Activated T-cell treated with anti-CD3 and anti-CD28 coated beads, Interleukin-2, amount 50 U/mL, for 4 hours (primary cell): ENCODE measurements around the gene PRKCQ. TPM values are rescaled to one million over a fixed set of nuclear protein-coding genes. Genes with fewer than 3 reads are reported as not detected.
"Not testable (repeated sequence)": the region's sequence is repeated elsewhere in the genome, so short reads cannot be mapped to it uniquely, and the experiment has no call there.

ENCODE experiments used
- ATAC-seq, 2 donors: fragments of 200-7000 bp; cut with Tn5 transposase; one replicate each; pipeline ENCODE4 v1.10.0; 2021
- DNase-seq: peaks from one replicate; pipeline ENCODE4 v3.0.0-alpha.2; 2020
- H3K27me3 Mint-ChIP-seq: one replicate; pipeline ENCODE4 v1.8.0; 2021; ENCODE audit warnings: low read depth, mixed read lengths
- H3K36me3 Mint-ChIP-seq: one replicate; pipeline ENCODE4 v1.8.0; 2022; ENCODE audit warnings: mixed read lengths; ENCODE audit not compliant: insufficient read depth
- H3K4me1 Mint-ChIP-seq: one replicate; pipeline ENCODE4 v1.8.0; 2021; ENCODE audit warnings: low read depth, mixed read lengths
- H3K4me3 Mint-ChIP-seq: one replicate; pipeline ENCODE4 v1.8.0; 2021; ENCODE audit warnings: mild to moderate bottlenecking, moderate library complexity, mixed read lengths
- H3K9me3 Mint-ChIP-seq: one replicate; pipeline ENCODE4 v1.8.0; 2021; ENCODE audit warnings: mixed read lengths
- total RNA-seq, 3 donors: library from RNA; stranded (reverse); gene quantifications; one replicate each; pipeline ENCODE4 v1.2.1, GENCODE V29; 2021

Gene PRKCQ
- total RNA-seq, 3 donors from 2014 or later, result 21.4 to 26.2 (median 22.3) TPM

- Mint-ChIP-seq H3K9me3 (no peaks in the 10 kb centered on the region), H3K36me3 (peaks cover 48% of the 10 kb centered on the region), H3K4me1 (peaks cover 57% of the 10 kb centered on the region), H3K27me3 (no peaks in the 10 kb centered on the region), H3K4me3 (no peak overlapping the region)
- DNase-seq (no peak), ATAC-seq (no peak)
Measured at GRCh38 chr10:6469661-6470060, 110.4 kb downstream of the PRKCQ start.

- Mint-ChIP-seq H3K4me3 (no peak overlapping the region), H3K27me3 (no peaks in the 10 kb centered on the region), H3K9me3 (peaks cover 1% of the 10 kb centered on the region), H3K4me1 (peaks cover 25% of the 10 kb centered on the region), H3K36me3 (peaks cover 50% of the 10 kb centered on the region)
- DNase-seq (no peak), ATAC-seq (peak; percentile 87 to 90)
Measured at GRCh38 chr10:6465854-6466601, 114.0 kb downstream of the PRKCQ start.

GRCh38 chr10:6465437-6465836 lies 114.6 kb downstream of the PRKCQ start:
- Mint-ChIP-seq H3K4me3 (no peak overlapping the region), H3K36me3 (peaks cover 52% of the 10 kb centered on the region), H3K9me3 (peaks cover 6% of the 10 kb centered on the region), H3K27me3 (no peaks in the 10 kb centered on the region), H3K4me1 (peaks cover 24% of the 10 kb centered on the region)
- DNase-seq, result no peak
- ATAC-seq, result no peak

GRCh38 chr10:6464862-6465430 lies 115.1 kb downstream of the PRKCQ start:
- Mint-ChIP-seq H3K9me3 (peaks cover 6% of the 10 kb centered on the region), H3K4me1 (peaks cover 24% of the 10 kb centered on the region), H3K36me3 (peaks cover 54% of the 10 kb centered on the region), H3K4me3 (no peak overlapping the region), H3K27me3 (no peaks in the 10 kb centered on the region)
- DNase-seq (no peak), ATAC-seq (no peak)

- H3K4me1 Mint-ChIP-seq, result peaks cover 27% of the 10 kb centered on the region
- DNase-seq (no peak), ATAC-seq (no peak)
- no peaks in the 10 kb centered on the region for H3K27me3 Mint-ChIP-seq
- H3K36me3 Mint-ChIP-seq, result peaks cover 62% of the 10 kb centered on the region
- peaks cover 6% of the 10 kb centered on the region for H3K9me3 Mint-ChIP-seq
- H3K4me3 Mint-ChIP-seq, result no peak overlapping the region
Measured at GRCh38 chr10:6463366-6463765, 116.7 kb downstream of the PRKCQ start.

GRCh38 chr10:6461961-6462360 lies 118.1 kb downstream of the PRKCQ start:
- no peak for ATAC-seq
- H3K9me3 Mint-ChIP-seq, result peaks cover 6% of the 10 kb centered on the region

GRCh38 chr10:6460861-6461409 lies 119.1 kb downstream of the PRKCQ start:
- peaks cover 70% of the 10 kb centered on the region for H3K36me3 Mint-ChIP-seq

More at GRCh38 chr10:6461961-6462360, 118.1 kb downstream of the PRKCQ start:
- Mint-ChIP-seq H3K27me3 (no peaks in the 10 kb centered on the region), H3K36me3 (peaks cover 70% of the 10 kb centered on the region), H3K4me1 (peaks cover 27% of the 10 kb centered on the region), H3K4me3 (no peak overlapping the region)
- DNase-seq, result no peak

GRCh38 chr10:6458814-6459213 lies 121.3 kb downstream of the PRKCQ start:
- Mint-ChIP-seq H3K4me1 (peaks cover 14% of the 10 kb centered on the region), H3K9me3 (peaks cover 6% of the 10 kb centered on the region), H3K36me3 (peaks cover 81% of the 10 kb centered on the region), H3K4me3 (no peak overlapping the region), H3K27me3 (no peaks in the 10 kb centered on the region)
- ATAC-seq (no peak), DNase-seq (no peak)

More at GRCh38 chr10:6460861-6461409, 119.1 kb downstream of the PRKCQ start:
- peaks cover 19% of the 10 kb centered on the region for H3K4me1 Mint-ChIP-seq
- peaks cover 6% of the 10 kb centered on the region for H3K9me3 Mint-ChIP-seq
- no peak overlapping the region for H3K4me3 Mint-ChIP-seq
- DNase-seq (no peak), ATAC-seq (no peak)
- no peaks in the 10 kb centered on the region for H3K27me3 Mint-ChIP-seq

- Mint-ChIP-seq H3K36me3 (peaks cover 75% of the 10 kb centered on the region), H3K4me3 (no peak overlapping the region), H3K9me3 (peaks cover 6% of the 10 kb centered on the region), H3K27me3 (no peaks in the 10 kb centered on the region), H3K4me1 (peaks cover 14% of the 10 kb centered on the region)
- DNase-seq (no peak), ATAC-seq (no peak)
Measured at GRCh38 chr10:6457376-6457775, 122.7 kb downstream of the PRKCQ start.

GRCh38 chr10:6456067-6456466 lies 124.0 kb downstream of the PRKCQ start:
- peaks cover 5% of the 10 kb centered on the region for H3K9me3 Mint-ChIP-seq
- no peak overlapping the region for H3K4me3 Mint-ChIP-seq
- no peaks in the 10 kb centered on the region for H3K27me3 Mint-ChIP-seq
- peaks cover 71% of the 10 kb centered on the region for H3K36me3 Mint-ChIP-seq
- H3K4me1 Mint-ChIP-seq, result peaks cover 18% of the 10 kb centered on the region
- DNase-seq (no peak), ATAC-seq (no peak)

- Mint-ChIP-seq H3K9me3 (no peaks in the 10 kb centered on the region), H3K4me3 (no peak overlapping the region), H3K4me1 (peaks cover 17% of the 10 kb centered on the region), H3K36me3 (peaks cover 67% of the 10 kb centered on the region), H3K27me3 (no peaks in the 10 kb centered on the region)
- no peak for DNase-seq
- no peak for ATAC-seq
Measured at GRCh38 chr10:6455592-6455991, 124.5 kb downstream of the PRKCQ start.

- no peak for ATAC-seq
- no peaks in the 10 kb centered on the region for H3K9me3 Mint-ChIP-seq
- H3K4me1 Mint-ChIP-seq, result peaks cover 20% of the 10 kb centered on the region
- H3K27me3 Mint-ChIP-seq, result no peaks in the 10 kb centered on the region
- H3K36me3 Mint-ChIP-seq, result peaks cover 29% of the 10 kb centered on the region
- no peak for DNase-seq
- no peak overlapping the region for H3K4me3 Mint-ChIP-seq
Measured at GRCh38 chr10:6446711-6447110, 133.4 kb downstream of the PRKCQ start.

- H3K9me3 Mint-ChIP-seq, result no peaks in the 10 kb centered on the region
- no peaks in the 10 kb centered on the region for H3K27me3 Mint-ChIP-seq
- ATAC-seq (peak; percentile 43 to 56), DNase-seq (peak; percentile 61)
- peaks cover 31% of the 10 kb centered on the region for H3K36me3 Mint-ChIP-seq
- H3K4me3 Mint-ChIP-seq, result no peak overlapping the region
- H3K4me1 Mint-ChIP-seq, result peaks cover 16% of the 10 kb centered on the region
Measured at GRCh38 chr10:6445671-6446316, 134.3 kb downstream of the PRKCQ start.

GRCh38 chr10:6439875-6440274 lies 140.2 kb downstream of the PRKCQ start:
- H3K27me3 Mint-ChIP-seq, ATAC-seq, H3K9me3 Mint-ChIP-seq, DNase-seq, H3K4me1 Mint-ChIP-seq, H3K4me3 Mint-ChIP-seq: not testable (repeated sequence)
- H3K36me3 Mint-ChIP-seq, result peaks cover 35% of the 10 kb centered on the region
